Body of pancreas (tissue), 4 donors: ENCODE data around the gene NUSAP1.

Experiments
- CTCF ChIP-seq, 7 experiments: fragments of 450-650 bp in 4 of 7; fragments of 200-600 bp in 3 of 7; sonication (generic) in 3 of 7; IDR thresholded peaks; one replicate each; pipeline ENCODE4 v1.5.1; 2016 to 2019; ENCODE audit warnings: antibody characterized with exemption in 7 of 7
- POLR2A ChIP-seq, 3 donors: fragments of 450-650 bp; IDR thresholded peaks; one replicate each; pipeline ENCODE4 v1.6.1; 2016; ENCODE audit warnings: antibody characterized with exemption in 3 of 3, mild to moderate bottlenecking in 2 of 3

DNA sequence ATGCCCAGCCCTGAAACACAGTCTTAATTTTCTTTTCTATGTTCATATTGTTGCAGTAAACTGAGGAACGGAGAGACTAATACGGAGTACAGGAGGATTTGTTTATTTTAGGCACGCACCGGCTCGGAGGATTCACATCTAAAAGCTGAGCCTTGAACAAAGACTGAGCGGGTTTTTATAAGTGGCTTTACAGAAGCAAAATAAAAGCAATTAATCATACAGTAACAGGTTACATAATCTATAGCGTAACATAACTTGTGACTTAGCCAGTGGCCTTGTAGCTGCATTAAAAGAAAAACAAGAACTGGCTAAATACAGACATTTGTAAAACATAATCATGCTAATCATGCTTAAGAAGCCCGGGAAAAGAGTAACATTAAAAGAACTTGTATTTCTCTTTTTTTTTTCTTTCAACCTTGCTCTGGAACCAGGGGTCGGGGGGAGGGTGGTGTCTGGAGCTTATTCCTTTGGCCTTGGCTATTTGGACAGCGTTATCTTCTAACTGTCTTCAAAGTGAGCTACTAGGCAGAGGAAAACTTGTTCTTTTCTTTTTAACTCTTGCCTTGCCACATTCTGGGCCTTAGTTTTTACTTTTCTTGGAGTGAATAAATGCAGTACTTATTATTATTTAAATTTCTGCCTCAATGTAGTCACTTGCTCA, 17.5 kb downstream of the NUSAP1 start:
- TF ChIP-seq CTCF (IDR thresholded peaks at IDR 0.05) (no peak), POLR2A (IDR thresholded peaks at IDR 0.05) (no peak)
